GM12874 (cell line): Measurements from ENCODE around the gene LUZP1.

ENCODE experiments used
- CTCF ChIP-seq: IDR thresholded peaks from 2 replicates; pipeline ENCODE4 v1.5.1; 2011; ENCODE audit warnings: low read depth, mild to moderate bottlenecking, control low read depth, low read length, moderate library complexity; ENCODE audit not compliant: insufficient read depth

LUZP1 gene

GRCh38 chr1:23118957-23119792, 49.5 kb downstream of the LUZP1 start:
- TF ChIP-seq CTCF, result no peak

- TF ChIP-seq CTCF, result no peak
Observed at GRCh38 chr1:23118407-23118806, 50.2 kb downstream of the LUZP1 start.

GRCh38 chr1:23116921-23117699, 51.5 kb downstream of the LUZP1 start:
- TF ChIP-seq CTCF, result no peak

GRCh38 chr1:23116216-23116836, 52.3 kb downstream of the LUZP1 start:
- TF ChIP-seq CTCF, result no peak

GRCh38 chr1:23114424-23115079, 54.1 kb downstream of the LUZP1 start:
- TF ChIP-seq CTCF, result no peak

GRCh38 chr1:23111600-23112535, 56.8 kb downstream of the LUZP1 start:
- no peak for TF ChIP-seq CTCF
